IMR-90 (cell line): ENCODE results near the gene GADD45GIP1. TPM values are rescaled to one million over a fixed set of nuclear protein-coding genes. Genes with fewer than 3 reads are reported as not detected.
A peak's percentile ranks its signal among the peaks of the same experiment; 100 is the strongest.

Experiments
- ATAC-seq: fragments of 200-7000 bp; cut with Tn5 transposase; 2 replicates; pipeline ENCODE4 v1.9.1; 2020; ENCODE audit warnings: low read depth, mild to moderate bottlenecking, moderate library complexity
- BruUV-seq: library from RNA; stranded (reverse); fragments of 400-500 nt; replicated peaks from 2 replicates; lab custom pipeline; 2021; lab: Mats Ljungman, UMichigan
- CTCF ChIA-PET: fragments of 300-600 bp; formaldehyde crosslinking; extraction: SDS; loops from one replicate; lab custom pipeline; 2021; ENCODE audit warnings: antibody characterized with exemption; lab: Yijun Ruan, JAX
- POLR2A ChIA-PET: fragments of 300-600 bp; sonication (Branson Sonifier 250); formaldehyde crosslinking; loops from one replicate; lab custom pipeline; 2022; ENCODE audit warnings: antibody characterized with exemption; ENCODE audit not compliant: unreplicated experiment; lab: Charles Lee
- DNase-seq: peaks from one replicate; pipeline ENCODE4 v3.0.0; 2013
- H2AFZ ChIP-seq: replicated peaks from 2 replicates; pipeline ENCODE3; 2013; ENCODE audit warnings: low read length, mild to moderate bottlenecking; ENCODE audit not compliant: poor library complexity
- H2AK5ac ChIP-seq: 2 replicates; pipeline ENCODE4 v1.6.1; 2013; ENCODE audit warnings: low read depth, low read length, inconsistent platforms
- H2AK9ac ChIP-seq: replicated peaks from 2 replicates; pipeline ENCODE3; 2013; ENCODE audit warnings: mild to moderate bottlenecking, low read depth, low read length, moderate library complexity; ENCODE audit not compliant: poor library complexity
- H2BK120ac ChIP-seq: 2 replicates; pipeline ENCODE4 v1.6.1; 2013; ENCODE audit warnings: low read depth, low read length, inconsistent platforms
- H2BK15ac ChIP-seq: 3 replicates; pipeline ENCODE4 v1.6.1; 2013; ENCODE audit warnings: low read depth, low read length, inconsistent platforms
- H2BK20ac ChIP-seq: 2 replicates; pipeline ENCODE4 v1.6.1; 2013; ENCODE audit warnings: low read depth, mild to moderate bottlenecking, inconsistent platforms, low read length, moderate library complexity
- H2BK5ac ChIP-seq: 2 replicates; pipeline ENCODE4 v1.6.1; 2013; ENCODE audit warnings: mild to moderate bottlenecking, low read depth, low read length, inconsistent platforms; ENCODE audit not compliant: poor library complexity, severe bottlenecking
- H3K14ac ChIP-seq: replicated peaks from 2 replicates; pipeline ENCODE4 v1.6.1; 2013; ENCODE audit warnings: low read depth, low read length, inconsistent platforms
- H3K18ac ChIP-seq: 2 replicates; pipeline ENCODE4 v1.6.1; 2013; ENCODE audit warnings: low read depth, low read length, control low read depth
- H3K23ac ChIP-seq: 2 replicates; pipeline ENCODE4 v1.6.1; 2013; ENCODE audit warnings: low read depth, low read length, inconsistent platforms
- H3K27ac ChIP-seq: 2 replicates; pipeline ENCODE4 v1.5.1; 2013; ENCODE audit warnings: mild to moderate bottlenecking, control low read depth, low read length; ENCODE audit not compliant: insufficient read depth
- H3K27me3 ChIP-seq: 2 replicates; pipeline ENCODE4 v1.6.1; 2013; ENCODE audit warnings: low read length; ENCODE audit not compliant: control insufficient read depth, insufficient read depth
- H3K36me3 ChIP-seq: 2 replicates; pipeline ENCODE4 v1.6.1; 2013; ENCODE audit warnings: low read length, mixed read lengths; ENCODE audit not compliant: control insufficient read depth, insufficient read depth
- H3K4ac ChIP-seq: 2 replicates; pipeline ENCODE4 v1.6.1; 2013; ENCODE audit warnings: low read depth, low read length, inconsistent platforms
- H3K4me1 ChIP-seq: 2 replicates; pipeline ENCODE4 v1.6.1; 2013; ENCODE audit warnings: low read length, mixed read lengths; ENCODE audit not compliant: control insufficient read depth, insufficient read depth
- H3K4me2 ChIP-seq: 2 replicates; pipeline ENCODE4 v1.6.1; 2013; ENCODE audit warnings: low read depth, mild to moderate bottlenecking, control low read depth, low read length, moderate library complexity
- H3K4me3 ChIP-seq: 2 replicates; pipeline ENCODE4 v1.5.1; 2013; ENCODE audit warnings: low read depth, mild to moderate bottlenecking, control low read depth, low read length, moderate library complexity; ENCODE audit not compliant: insufficient read depth
- H3K56ac ChIP-seq: 2 replicates; pipeline ENCODE4 v1.6.1; 2013; ENCODE audit warnings: low read length, inconsistent platforms; ENCODE audit not compliant: insufficient read depth; ENCODE audit errors: extremely low read depth
- H3K79me1 ChIP-seq, 2 experiments: 2 replicates each; pipeline ENCODE4 v1.6.1; 2013; ENCODE audit warnings: low read length in 2 of 2, inconsistent platforms in 1 of 2, low read depth in 1 of 2
- H3K9ac ChIP-seq: 2 replicates; pipeline ENCODE4 v1.6.1; 2013; ENCODE audit warnings: low read depth, low read length, control low read depth
- H3K9me1 ChIP-seq: 2 replicates; pipeline ENCODE4 v1.6.1; 2013; ENCODE audit warnings: low read length, inconsistent platforms; ENCODE audit not compliant: insufficient read depth
- H3K9me3 ChIP-seq: 2 replicates; pipeline ENCODE4 v1.6.1; 2013; ENCODE audit warnings: low read length; ENCODE audit not compliant: control insufficient read depth, insufficient read depth
- H4K20me1 ChIP-seq: 2 replicates; pipeline ENCODE4 v1.6.1; 2013; ENCODE audit warnings: low read length, inconsistent platforms; ENCODE audit not compliant: insufficient read depth
- H4K5ac ChIP-seq: 2 replicates; pipeline ENCODE4 v1.6.1; 2013; ENCODE audit warnings: mild to moderate bottlenecking, low read depth, low read length, control low read depth
- H4K8ac ChIP-seq, 2 experiments: 2 replicates each; pipeline ENCODE4 v1.6.1; 2013; ENCODE audit warnings: low read depth in 2 of 2, low read length in 2 of 2, control low read depth in 1 of 2, inconsistent platforms in 1 of 2
- H4K91ac ChIP-seq: 2 replicates; pipeline ENCODE4 v1.6.1; 2013; ENCODE audit warnings: low read depth, low read length, inconsistent platforms; ENCODE audit not compliant: insufficient read depth
- CEBPB ChIP-seq: IDR thresholded peaks from 2 replicates; pipeline ENCODE4 v1.6.1; 2012; ENCODE audit warnings: low read depth, low read length, improper control_type of control experiment
- CHD1 ChIP-seq: IDR thresholded peaks from 2 replicates; pipeline ENCODE4 v1.6.1; 2012; ENCODE audit warnings: low read depth, low read length, improper control_type of control experiment
- ELK1 ChIP-seq: fragments of 150-350 bp; IDR thresholded peaks from 2 replicates; pipeline ENCODE4 v1.6.1; 2016; ENCODE audit warnings: low read depth, mild to moderate bottlenecking, low read length, moderate library complexity, borderline replicate concordance
- MAZ ChIP-seq: IDR thresholded peaks from 2 replicates; pipeline ENCODE4 v1.6.1; 2012; ENCODE audit warnings: low read depth, mild to moderate bottlenecking, low read length, improper control_type of control experiment, moderate library complexity, borderline replicate concordance
- MXI1 ChIP-seq: IDR thresholded peaks from 2 replicates; pipeline ENCODE4 v1.6.1; 2012; ENCODE audit warnings: low read depth, mild to moderate bottlenecking, low read length, moderate library complexity, borderline replicate concordance
- NFE2L2 ChIP-seq: fragments of 150-350 bp; IDR thresholded peaks from 2 replicates; pipeline ENCODE4 v1.6.1; 2016; ENCODE audit warnings: low read depth, mild to moderate bottlenecking, low read length
- POLR2A ChIP-seq: IDR thresholded peaks from 2 replicates; pipeline ENCODE4 v1.6.1; 2012; ENCODE audit warnings: mild to moderate bottlenecking, low read depth, low read length
- RAD21 ChIP-seq: IDR thresholded peaks from 2 replicates; pipeline ENCODE4 v1.6.1; 2012; ENCODE audit warnings: low read length, improper control_type of control experiment
- SMC3 ChIP-seq: fragments of 150-350 bp; IDR thresholded peaks from 2 replicates; pipeline ENCODE4 v1.6.1; 2016; ENCODE audit warnings: low read depth, mild to moderate bottlenecking, antibody characterized with exemption, low read length, moderate library complexity
- WGBS, 2 experiments: methylation state at CpG; one replicate each; pipeline versions ENCODE4 v1.1.5 to v1.1.7; 2013; ENCODE audit warnings: missing lambda C conversion rate in 2 of 2; ENCODE audit not compliant: insufficient read length in 1 of 2; ENCODE audit errors: extremely low coverage in 2 of 2; 5-methylcytosine and 5-hydroxymethylcytosine counted together
- dilution Hi-C: fragments of 300-500 bp; cut with HindIII; formaldehyde crosslinking; loops from one replicate; pipeline ENCODE4 v1.14.3; 2018; ENCODE audit warnings: low sequenced_read_pairs; ENCODE audit not compliant: unreplicated experiment
- in situ Hi-C: fragments of 300-500 bp; cut with MboI; formaldehyde crosslinking; loops from 3 replicates; pipeline ENCODE4 v1.14.3; 2019; ENCODE audit warnings: low sequenced_read_pairs, inconsistent platforms, mixed read lengths
- intact Hi-C: fragments of 100-400 bp; cut with micrococcal nuclease; formaldehyde crosslinking; loops from 2 replicates; pipeline ENCODE4 v1.10.0; 2022
- polyA plus RNA-seq, 3 experiments: library from polyadenylated mRNA; depleted of rRNA; stranded (reverse); fragments of >200 nt; gene quantifications; 2 replicates each; pipeline ENCODE4 v1.2.3, GENCODE V29; 2012; ENCODE audit warnings: low replicate concordance in 1 of 3
- total RNA-seq: library from RNA; depleted of rRNA; stranded (reverse); fragments of >200 nt; gene quantifications from 2 replicates; pipeline ENCODE4 v1.2.3, GENCODE V29; 2012

The GADD45GIP1 gene
- total and polyA plus RNA-seq, 2 of the 4 experiments (the other 2 are of a cell fraction), result 13.3 to 42.4 TPM

DNA sequence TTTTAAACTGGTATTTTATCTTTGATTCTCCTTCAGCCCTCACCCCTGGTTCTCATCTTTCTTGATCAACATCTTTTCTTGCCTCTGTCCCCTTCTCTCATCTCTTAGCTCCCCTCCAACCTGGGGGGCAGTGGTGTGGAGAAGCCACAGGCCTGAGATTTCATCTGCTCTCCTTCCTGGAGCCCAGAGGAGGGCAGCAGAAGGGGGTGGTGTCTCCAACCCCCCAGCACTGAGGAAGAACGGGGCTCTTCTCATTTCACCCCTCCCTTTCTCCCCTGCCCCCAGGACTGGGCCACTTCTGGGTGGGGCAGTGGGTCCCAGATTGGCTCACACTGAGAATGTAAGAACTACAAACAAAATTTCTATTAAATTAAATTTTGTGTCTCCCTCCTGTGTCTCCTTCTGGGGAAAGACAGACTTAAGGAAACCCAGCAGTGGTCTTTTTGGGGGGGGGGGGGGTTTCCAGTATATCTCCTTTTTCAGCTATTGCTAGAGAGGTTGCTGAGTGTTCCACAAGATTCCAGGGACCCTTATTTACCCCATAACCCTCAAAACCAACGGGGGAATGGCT is 12.8 kb downstream of the GADD45GIP1 start (continued):
- TF ChIP-seq NFE2L2 (no peak), SMC3 (no peak), CEBPB (no peak), MXI1 (no peak), CHD1 (no peak), POLR2A (no peak; the same call in 1 of the 2 replicates)

GRCh38 chr19:12943437-12944044 is 13.5 kb downstream of the GADD45GIP1 start:
- Histone ChIP-seq H3K56ac (no peak overlapping the region), H3K9me1 (peaks cover 22% of the 10 kb centered on the region), H3K36me3 (peaks cover 57% of the 10 kb centered on the region), H2AK9ac (peak overlapping the region; percentile 17), H2BK20ac (no peak overlapping the region), H3K9me3 (no peaks in the 10 kb centered on the region), H3K4ac (no peak overlapping the region), H3K18ac (no peak overlapping the region), H3K4me1 (peaks cover 14% of the 10 kb centered on the region), H3K4me2 (no peak overlapping the region), H2AK5ac (peak overlapping the region; percentile 23; the same call in 1 of the 2 replicates), H2BK120ac (no peak overlapping the region), H4K20me1 (peaks cover 75% of the 10 kb centered on the region), H2AFZ (no peak overlapping the region), H4K91ac (no peak overlapping the region), H3K9ac (no peak overlapping the region), H3K4me3 (no peak overlapping the region), H3K27ac (no peak overlapping the region; the same call in 1 of the 2 replicates), H3K27me3 (no peaks in the 10 kb centered on the region), H4K8ac (no peak overlapping the region), H3K23ac (no peak overlapping the region), H3K79me1 (peaks cover 22 to 72% of the 10 kb centered on the region in 2 experiments), H2BK5ac (no peak overlapping the region), H4K5ac (no peak overlapping the region), H2BK15ac (no peak overlapping the region), H3K14ac (0 out of 2 replicates have a peak overlapping the region, but pooled peaks have one; percentile 35)
- CTCF ChIA-PET, result no interaction called here
- in situ Hi-C loops (no loop called here), dilution Hi-C loops (no loop called here), intact Hi-C loops (no loop called here)
- BruUV-seq, result no TSS peak
- 97% methylated on average over 7 of the region's 18 CpGs; no CpG with 5 or more reads in 1 of the 2 experiments for WGBS, 2 experiments
- ATAC-seq (no peak), DNase-seq (no peak)
- no peak for TF ChIP-seq MXI1
- TF ChIP-seq ELK1, result no peak
- TF ChIP-seq RAD21, result no peak
- no peak for TF ChIP-seq MAZ
- POLR2A ChIA-PET, result interaction anchor here (0.7 kb wide), 1 partner anchor 62 kb away, joined by 6 read pairs; the partner anchor contains the start of gene DNASE2
